Neural cell (in vitro differentiated cells): ENCODE measurements around the gene SRRM5. TPM values are rescaled to one million over a fixed set of nuclear protein-coding genes. Genes with fewer than 3 reads are reported as not detected.

Experiments
- H2AFZ ChIP-seq: fragments of 200-600, 300-800 bp; sonication (generic), shearing (Covaris generic); 2 replicates; pipeline ENCODE4 v1.6.0; 2014; ENCODE audit warnings: low read depth, mild to moderate bottlenecking, antibody characterized with exemption, low read length, moderate library complexity
- H3F3A ChIP-seq: fragments of 200-600 bp; shearing (Covaris generic); 2 replicates; pipeline ENCODE4 v1.6.1; 2016; ENCODE audit warnings: mild to moderate bottlenecking, moderate library complexity, mixed read lengths, antibody characterized with exemption, low read length; ENCODE audit not compliant: insufficient read depth, poor library complexity, severe bottlenecking
- H3K27ac ChIP-seq: fragments of 200-600, 300-800 bp; sonication (generic), shearing (Covaris generic); 2 replicates; pipeline ENCODE4 v1.5.1; 2014; ENCODE audit warnings: mild to moderate bottlenecking, low read length, moderate library complexity
- H3K27me3 ChIP-seq: fragments of 300-800, 200-600 bp; sonication (generic), shearing (Covaris generic); 2 replicates; pipeline ENCODE4 v1.6.0; 2014; ENCODE audit warnings: mild to moderate bottlenecking, low read depth, low read length, moderate library complexity; ENCODE audit not compliant: insufficient read depth
- H3K36me3 ChIP-seq: fragments of 300-800, 200-600 bp; sonication (generic), shearing (Covaris generic); 2 replicates; pipeline ENCODE4 v1.5.1; 2014; ENCODE audit warnings: mild to moderate bottlenecking, antibody characterized with exemption, low read length, moderate library complexity; ENCODE audit not compliant: insufficient read depth
- H3K4me2 ChIP-seq: fragments of 300-800, 200-600 bp; sonication (generic), shearing (Covaris generic); 2 replicates; pipeline ENCODE4 v1.6.0; 2014; ENCODE audit warnings: mild to moderate bottlenecking, low read length
- H3K4me3 ChIP-seq: fragments of 300-800, 200-600 bp; sonication (generic), shearing (Covaris generic); 2 replicates; pipeline ENCODE4 v1.5.1; 2014; ENCODE audit warnings: mild to moderate bottlenecking, low read length, moderate library complexity
- H3K79me2 ChIP-seq: fragments of 200-600 bp; shearing (Covaris generic); replicated peaks from 2 replicates; pipeline ENCODE4 v1.6.0; 2014; ENCODE audit warnings: mild to moderate bottlenecking, low read length, moderate library complexity; ENCODE audit not compliant: insufficient read depth
- H3K9ac ChIP-seq: fragments of 300-800, 200-600 bp; sonication (generic), shearing (Covaris generic); 2 replicates; pipeline ENCODE4 v1.6.1; 2016; ENCODE audit warnings: mild to moderate bottlenecking, low read length, mixed read lengths
- H3K9me2 ChIP-seq: fragments of 200-600 bp; shearing (Covaris generic); 2 replicates; pipeline ENCODE4 v1.6.1; 2016; ENCODE audit warnings: mild to moderate bottlenecking, low read length, mixed read lengths; ENCODE audit not compliant: insufficient read depth
- H3K9me3 ChIP-seq: fragments of 200-600, 300-800 bp; sonication (generic), shearing (Covaris generic); 2 replicates; pipeline ENCODE4 v1.6.1; 2016; ENCODE audit warnings: mild to moderate bottlenecking, mixed run types, low read length, moderate library complexity, mixed read lengths
- H4K20me1 ChIP-seq: fragments of 200-600 bp; shearing (Covaris generic); 2 replicates; pipeline ENCODE4 v1.6.1; 2016; ENCODE audit warnings: mild to moderate bottlenecking, mixed run types; ENCODE audit not compliant: insufficient read depth
- CTCF ChIP-seq: fragments of 450-650 bp; IDR thresholded peaks from 2 replicates; pipeline ENCODE4 v1.5.1; 2014; ENCODE audit warnings: antibody characterized with exemption, mild to moderate bottlenecking, moderate library complexity; ENCODE audit not compliant: poor library complexity, severe bottlenecking
- EP300 ChIP-seq: fragments of 450-650 bp; conservative IDR thresholded peaks from 2 replicates; pipeline ENCODE4 v1.6.1; 2014; ENCODE audit warnings: antibody characterized with exemption, mild to moderate bottlenecking, moderate library complexity; ENCODE audit not compliant: poor library complexity, severe bottlenecking
- EZH2 ChIP-seq: fragments of 200-600, 300-800 bp; shearing (Covaris generic), sonication (generic); IDR thresholded peaks from 2 replicates; pipeline ENCODE4 v1.6.1; 2014; ENCODE audit warnings: antibody characterized with exemption, low read length, borderline replicate concordance, mild to moderate bottlenecking; ENCODE audit not compliant: insufficient read depth, poor library complexity, severe bottlenecking
- MXI1 ChIP-seq: fragments of 450-650 bp; conservative IDR thresholded peaks from 2 replicates; pipeline ENCODE4 v1.6.1; 2014; ENCODE audit warnings: antibody characterized with exemption, mild to moderate bottlenecking; ENCODE audit not compliant: poor library complexity, severe bottlenecking
- POLR2AphosphoS5 ChIP-seq: IDR thresholded peaks from 2 replicates; pipeline ENCODE4 v1.6.1; 2012
- RAD21 ChIP-seq: fragments of 450-650 bp; conservative IDR thresholded peaks from 2 replicates; pipeline ENCODE4 v1.6.1; 2014; ENCODE audit warnings: antibody characterized with exemption, mild to moderate bottlenecking, moderate library complexity
- REST ChIP-seq: IDR thresholded peaks from 2 replicates; pipeline ENCODE4 v1.6.1; 2012; ENCODE audit warnings: borderline replicate concordance
- SMC3 ChIP-seq: fragments of 450-650 bp; conservative IDR thresholded peaks from 2 replicates; pipeline ENCODE4 v1.6.1; 2014; ENCODE audit warnings: antibody characterized with exemption, mild to moderate bottlenecking, moderate library complexity; ENCODE audit not compliant: poor library complexity
- TAF1 ChIP-seq: IDR thresholded peaks from 2 replicates; pipeline ENCODE4 v1.6.1; 2012; ENCODE audit warnings: low read depth
- polyA minus RNA-seq: library from RNA; depleted of rRNA, polyadenylated mRNA; stranded (reverse); fragments of >200 nt; gene quantifications from 2 replicates; pipeline ENCODE4 v1.2.3, GENCODE V29; 2014
- polyA plus RNA-seq: library from polyadenylated mRNA; depleted of rRNA; stranded (reverse); fragments of >200 nt; gene quantifications from 2 replicates; pipeline ENCODE4 v1.2.3, GENCODE V29; 2014

SRRM5 gene
- polyA plus RNA-seq (not detected in 2 replicates), polyA minus RNA-seq (0.23 and 0.24 TPM in 2 replicates)

GRCh38 chr19:43611788-43612187 is at the start of gene SRRM5:
Gene SRRM5, plus strand, starts transcription at chr19:43612088. Its CDS starts 34 bp downstream, at chr19:43612122.
- TF ChIP-seq RAD21: no peak
- TF ChIP-seq CTCF: no peak
- no peak for TF ChIP-seq MXI1
- no peak for TF ChIP-seq TAF1
- no peak for TF ChIP-seq REST
- TF ChIP-seq SMC3: no peak
- TF ChIP-seq EZH2: no peak
- TF ChIP-seq POLR2AphosphoS5: no peak
- no peak for TF ChIP-seq EP300
- no peak within 1 kb of the TSS for H3K4me2 ChIP-seq
- no peak within 1 kb of the TSS for H3K27ac ChIP-seq
- no peak within 1 kb of the TSS for H3K4me3 ChIP-seq
- peaks cover 5% of the 10 kb centered on the region for H3K36me3 ChIP-seq
- no peaks in the 10 kb centered on the region for H3K27me3 ChIP-seq
- H3F3A ChIP-seq: no peaks in the 10 kb centered on the region
- no peaks in the 10 kb centered on the region for H3K9me3 ChIP-seq
- no peak within 1 kb of the TSS for H3K9ac ChIP-seq
- peaks cover 49% of the 10 kb centered on the region for H3K79me2 ChIP-seq
- no peak within 1 kb of the TSS for H2AFZ ChIP-seq
- H4K20me1 ChIP-seq: peaks cover 4% of the 10 kb centered on the region
- no peaks in the 10 kb centered on the region for H3K9me2 ChIP-seq

- no peaks in the 10 kb centered on the region for H3K36me3 ChIP-seq
- H3K79me2 ChIP-seq: no peaks in the 10 kb centered on the region
- no peak overlapping the region for H3K9ac ChIP-seq
- no peak overlapping the region for H3K27ac ChIP-seq
- H3K27me3 ChIP-seq: no peaks in the 10 kb centered on the region
- no peaks in the 10 kb centered on the region for H3K9me3 ChIP-seq
- no peak overlapping the region for H3K4me3 ChIP-seq
- H3F3A ChIP-seq: no peaks in the 10 kb centered on the region
- H2AFZ ChIP-seq: no peak overlapping the region
- no peaks in the 10 kb centered on the region for H3K9me2 ChIP-seq
- TF ChIP-seq EP300 (no peak), RAD21 (no peak), POLR2AphosphoS5 (no peak), SMC3 (no peak), TAF1 (no peak), MXI1 (no peak), REST (no peak), CTCF (no peak), EZH2 (no peak)
- no peaks in the 10 kb centered on the region for H4K20me1 ChIP-seq
- no peak overlapping the region for H3K4me2 ChIP-seq
These were observed 49.6 kb upstream of the SRRM5 start for GRCh38 chr19:43562226-43562697.
